ENCODE results near the gene KDSR.

DNA sequence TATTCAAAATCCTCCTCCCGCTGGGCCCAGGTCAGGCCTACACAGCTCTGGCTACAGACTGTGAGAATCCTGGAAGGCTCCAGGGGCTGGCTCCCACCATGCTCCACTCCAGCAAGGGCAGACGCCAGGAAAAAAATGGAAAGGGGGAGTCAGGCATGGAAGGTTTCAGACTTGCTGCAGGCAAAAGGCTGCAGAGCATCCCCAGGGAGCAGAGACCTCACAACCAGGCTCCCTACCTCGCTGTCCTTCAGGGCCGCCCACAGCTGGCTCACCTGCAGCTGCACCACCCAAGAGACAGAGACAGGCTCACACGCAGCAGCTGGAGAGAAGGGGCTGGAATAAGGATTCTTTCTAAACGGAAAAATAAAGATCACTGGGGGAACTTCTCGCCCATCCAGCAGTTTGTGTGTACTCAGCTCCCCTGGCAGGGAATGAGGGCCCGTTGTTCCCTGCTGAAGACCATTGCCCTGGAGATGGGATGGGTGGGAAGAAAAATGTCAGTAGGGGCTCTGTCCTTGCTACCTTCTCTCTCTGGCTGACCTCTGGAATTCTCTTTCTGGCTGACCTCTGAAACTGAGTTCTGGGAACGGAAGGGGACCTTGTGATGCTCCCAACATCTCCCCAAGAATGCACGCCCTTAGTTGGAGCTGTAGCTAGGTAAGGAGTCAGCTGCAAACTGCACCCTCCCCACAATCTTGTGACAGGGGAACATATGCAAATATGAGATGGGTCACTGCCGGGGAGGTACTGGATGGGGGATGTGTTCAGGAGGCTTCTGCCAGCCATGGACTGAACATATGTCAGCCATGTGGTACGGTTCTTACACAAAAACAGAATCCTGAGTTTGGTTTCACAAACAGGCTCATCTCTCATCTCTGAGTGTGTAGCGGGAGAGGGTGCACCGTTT lies 81.9 kb downstream of the KDSR start:
- TF ChIP-seq GATA3 (IDR thresholded peaks at IDR 0.05; ENCODE audit: low read depth, low read length) = no peak
- no peak for TF ChIP-seq GATA2 (IDR thresholded peaks at IDR 0.05; ENCODE audit: low read depth, low read length)
